Stimulated activated naive CD8-positive, alpha-beta T cell treated with anti-CD3 and anti-CD28 coated beads, Interleukin-15, Interleukin-2, amounts not matched to agents 100 U/mL and 50 U/mL, for 24 hours (primary cell): ENCODE data around the gene CDC42EP3.
A peak's percentile ranks its signal among the peaks of the same experiment; 100 is the strongest.

Source experiments
- ATAC-seq: fragments of 150-1000 bp; cut with Tn5 transposase; one replicate; pipeline ENCODE4 v1.10.0; 2021
- DNase-seq: peaks from one replicate; pipeline ENCODE4 v3.0.0; 2021

The CDC42EP3 gene

GRCh38 chr2:37618326-37618725 lies 53.1 kb downstream of the CDC42EP3 start:
- ATAC-seq (no peak), DNase-seq (no peak)

GRCh38 chr2:37617119-37617892 lies 54.1 kb downstream of the CDC42EP3 start:
- ATAC-seq: no peak
- DNase-seq: no peak

- peak; percentile 51 for ATAC-seq
Measured at GRCh38 chr2:37616677-37617005, 54.8 kb downstream of the CDC42EP3 start.

GRCh38 chr2:37615804-37616676 lies 55.4 kb downstream of the CDC42EP3 start:
- ATAC-seq (peak; percentile 45), DNase-seq (peak; percentile 58)

More at GRCh38 chr2:37616677-37617005, 54.8 kb downstream of the CDC42EP3 start:
- no peak for DNase-seq

- ATAC-seq (peak; percentile 79), DNase-seq (no peak)
Measured at GRCh38 chr2:37614061-37614738, 57.2 kb downstream of the CDC42EP3 start.

- no peak for DNase-seq
- no peak for ATAC-seq
Measured at GRCh38 chr2:37612382-37612781, 59.1 kb downstream of the CDC42EP3 start.

- DNase-seq (no peak), ATAC-seq (no peak)
Measured at GRCh38 chr2:37610638-37611289, 60.7 kb downstream of the CDC42EP3 start.

- DNase-seq (no peak), ATAC-seq (no peak)
Measured at GRCh38 chr2:37609782-37610181, 61.7 kb downstream of the CDC42EP3 start.

GRCh38 chr2:37604716-37605115 lies 66.7 kb downstream of the CDC42EP3 start:
- DNase-seq: no peak
- ATAC-seq: no peak

- ATAC-seq (no peak), DNase-seq (no peak)
Measured at GRCh38 chr2:37602702-37603101, 68.7 kb downstream of the CDC42EP3 start.

- DNase-seq: no peak
- ATAC-seq: peak; percentile 61
Measured at GRCh38 chr2:37602040-37602439, 69.4 kb downstream of the CDC42EP3 start.

- ATAC-seq (no peak), DNase-seq (no peak)
Measured at GRCh38 chr2:37601569-37601968, 69.9 kb downstream of the CDC42EP3 start.

GRCh38 chr2:37600735-37601134 lies 70.7 kb downstream of the CDC42EP3 start:
- DNase-seq (no peak), ATAC-seq (peak; percentile 55)

GRCh38 chr2:37599688-37600525 lies 71.5 kb downstream of the CDC42EP3 start:
- DNase-seq: peak; percentile 41
- ATAC-seq: peak; percentile 45

GRCh38 chr2:37593694-37594093 lies 77.7 kb downstream of the CDC42EP3 start:
- no peak for ATAC-seq
- DNase-seq: no peak

GRCh38 chr2:37593024-37593423 lies 78.4 kb downstream of the CDC42EP3 start:
- ATAC-seq (no peak), DNase-seq (no peak)
